GM21515 (cell line): ENCODE data around the gene CGNL1.

ENCODE experiments used
- ATAC-seq: cut with Tn5 transposase; IDR thresholded peaks from one replicate; pipeline ENCODE4 v1.9.1; 2021; ENCODE audit not compliant: unreplicated experiment

The CGNL1 gene

DNA sequence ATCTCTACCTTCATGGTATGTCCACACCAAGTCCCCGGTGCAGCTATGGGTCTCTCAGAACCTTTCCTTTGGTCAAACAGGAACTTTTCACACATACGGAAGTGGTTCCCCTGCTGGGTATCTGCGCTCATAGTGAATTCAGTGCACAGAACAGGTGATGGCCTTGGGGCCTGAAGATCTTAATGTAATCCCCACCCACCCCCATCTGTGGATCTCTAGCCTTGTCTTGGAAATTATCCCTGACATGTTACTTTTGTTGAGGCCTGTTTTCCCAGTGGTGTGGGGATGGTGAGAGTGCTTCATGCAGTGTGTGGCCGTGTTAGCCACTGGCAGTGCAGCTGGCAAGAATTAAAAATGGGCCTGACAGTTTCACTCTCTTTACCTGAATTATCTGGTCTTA is 143.5 kb downstream of the CGNL1 start:
- no peak for ATAC-seq

DNA sequence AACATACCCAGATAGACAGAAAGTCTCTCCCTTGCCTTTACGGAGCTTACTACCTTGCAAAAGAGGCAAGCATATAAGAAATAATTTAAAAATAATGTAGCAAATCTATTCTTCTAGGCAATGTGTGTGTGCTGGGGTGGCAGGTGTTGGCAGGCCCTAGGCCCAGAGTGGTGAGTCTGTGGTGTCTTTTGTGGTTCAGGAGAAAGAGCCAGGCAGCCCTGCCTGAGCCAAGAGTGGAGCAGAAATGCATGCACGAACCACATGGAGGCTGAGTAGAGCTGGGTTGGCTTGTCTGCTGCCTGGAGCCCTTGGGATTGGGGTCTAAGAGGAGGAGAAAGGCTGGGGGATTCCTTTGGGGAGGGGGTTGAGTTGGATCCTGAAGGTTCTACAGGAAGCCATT is 145.2 kb downstream of the CGNL1 start:
- no peak for ATAC-seq

DNA sequence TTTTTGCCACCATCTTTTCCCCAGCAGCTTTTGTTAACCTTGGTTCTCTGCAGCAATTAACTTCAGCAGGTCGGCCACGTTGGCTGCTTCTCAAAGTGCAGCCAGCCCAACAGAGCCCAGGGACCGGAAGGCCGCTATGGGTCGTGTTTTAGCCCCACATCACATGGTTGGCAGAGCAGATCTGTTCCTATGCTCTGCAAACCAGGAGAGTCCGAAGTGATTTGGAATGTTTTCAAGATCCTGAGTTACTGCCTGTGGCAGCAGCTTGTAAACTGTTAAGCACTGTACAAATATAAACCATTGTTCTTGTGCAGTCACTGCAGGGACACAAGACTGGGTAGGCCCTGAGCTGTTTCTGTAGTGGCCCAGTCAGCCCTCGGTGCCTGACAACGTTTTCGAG is 145.8 kb downstream of the CGNL1 start:
- no peak for ATAC-seq

DNA sequence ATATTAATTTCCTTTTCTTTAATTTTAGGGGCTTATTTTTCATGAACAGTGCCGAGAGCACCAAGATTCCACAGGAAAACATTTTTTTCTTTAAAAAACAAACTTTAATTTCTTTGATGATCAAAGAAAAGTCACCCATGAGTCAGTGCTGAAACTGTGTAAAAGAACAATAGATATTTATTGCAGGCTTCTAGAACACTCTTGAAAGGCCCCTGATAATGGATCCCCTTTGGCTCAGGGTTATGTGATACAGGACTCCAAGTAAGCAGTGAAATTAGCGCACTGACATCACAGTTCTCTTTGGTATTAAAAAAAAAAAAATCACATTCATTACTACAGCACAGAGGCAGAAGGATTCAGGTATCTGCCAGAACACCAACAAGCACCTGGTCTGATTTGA is 149.3 kb downstream of the CGNL1 start:
- no peak for ATAC-seq

DNA sequence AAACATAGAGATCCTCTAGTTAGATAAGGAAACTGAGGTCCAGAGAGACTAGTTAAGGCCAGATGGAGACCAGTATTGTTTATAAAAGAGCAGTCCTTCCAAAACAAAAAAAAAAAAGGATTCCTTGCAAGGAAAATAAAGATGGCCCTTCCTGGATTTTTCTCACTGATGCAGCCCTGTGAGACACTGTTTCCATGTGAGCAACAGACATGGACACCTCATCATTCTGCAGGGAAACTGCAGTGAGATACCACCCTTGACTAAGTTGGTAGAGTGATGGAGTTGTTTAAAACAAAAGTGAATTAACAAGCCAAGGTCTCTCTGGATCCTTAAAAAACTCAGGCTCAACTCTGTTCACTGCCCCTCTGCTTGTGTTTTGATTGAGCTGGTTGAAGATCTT is 149.8 kb downstream of the CGNL1 start:
- no peak for ATAC-seq

DNA sequence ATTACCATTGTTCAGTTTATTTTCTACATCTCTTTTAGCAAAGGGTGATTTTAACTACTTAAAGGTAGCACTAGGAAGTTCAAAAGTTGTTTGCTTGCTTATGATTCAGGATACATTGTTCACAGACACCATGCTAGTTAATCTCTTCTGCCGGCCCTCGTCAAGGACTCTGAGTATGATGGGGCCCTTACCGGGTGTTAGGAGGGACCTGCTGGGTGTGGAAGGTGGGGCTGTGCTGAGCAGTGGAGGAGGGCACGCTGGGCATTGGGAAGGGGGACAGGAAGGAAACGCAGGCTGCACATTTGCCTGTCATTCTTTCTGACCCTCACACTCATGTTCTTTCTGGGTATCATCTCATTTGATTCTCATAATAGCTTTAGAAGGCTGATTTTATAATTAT is 150.3 kb downstream of the CGNL1 start:
- no peak for ATAC-seq

DNA sequence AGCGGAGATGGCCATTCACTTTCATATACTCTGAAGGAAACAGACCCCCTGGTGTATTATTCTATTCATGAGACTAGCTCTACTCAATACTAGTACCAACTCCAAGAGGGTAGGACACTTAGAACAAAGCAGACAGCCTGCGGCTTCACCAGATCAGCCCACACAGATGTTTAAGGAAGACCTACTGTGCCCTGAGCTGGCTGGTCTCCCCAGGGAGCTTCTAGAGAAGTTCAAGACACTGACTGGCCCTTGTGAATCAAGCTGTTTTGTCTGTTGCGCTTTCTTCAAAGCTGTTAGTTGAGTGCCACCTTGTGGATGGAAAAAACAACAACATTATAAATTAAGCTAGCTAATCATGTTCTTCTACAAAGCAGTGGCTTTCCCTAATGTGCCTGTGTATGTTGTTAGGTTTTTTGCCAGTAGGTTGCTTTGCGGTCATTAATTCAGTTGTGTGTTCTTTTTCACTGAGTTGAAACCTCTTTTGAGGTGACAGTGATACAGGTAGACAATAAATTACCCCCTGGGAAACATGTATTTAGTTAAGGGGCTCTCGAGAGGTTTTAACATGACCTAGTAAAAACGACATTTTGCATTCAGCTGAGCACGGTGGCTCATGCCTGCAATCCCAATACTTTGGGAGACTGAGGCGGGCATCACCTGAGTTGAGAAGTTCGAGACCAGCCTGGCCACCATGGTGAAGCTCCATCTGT is 151.2 kb downstream of the CGNL1 start:
- peak; percentile 52 for ATAC-seq

DNA sequence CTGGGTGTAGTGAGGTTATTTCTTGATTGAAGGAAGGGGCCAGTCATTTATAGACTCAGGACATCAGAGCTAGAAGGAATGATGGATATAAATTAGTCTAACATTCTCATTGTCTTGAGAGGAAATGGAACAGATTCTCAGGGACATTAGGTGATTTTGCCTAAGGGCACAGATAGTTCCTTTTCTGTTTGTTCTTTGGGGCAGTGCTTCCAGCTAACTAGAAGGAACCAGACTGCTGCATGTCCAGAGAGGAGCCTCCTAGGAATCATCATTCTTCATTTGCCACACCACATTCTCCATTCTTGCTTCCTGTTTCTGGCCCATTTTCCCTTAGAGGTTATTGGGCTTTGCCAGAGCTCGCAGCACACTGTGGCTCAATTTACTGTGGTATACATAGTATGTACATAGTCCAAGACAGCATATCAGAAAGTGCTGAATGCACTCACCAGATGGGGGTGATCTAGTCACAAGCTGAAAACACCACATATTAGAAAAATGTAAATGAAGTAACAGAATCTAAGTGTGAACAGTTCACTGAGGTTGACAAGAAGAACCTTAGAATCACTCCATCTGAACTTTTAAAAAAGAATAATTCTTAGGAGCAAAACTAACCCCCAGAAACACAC is 152.7 kb downstream of the CGNL1 start:
- ATAC-seq = no peak

DNA sequence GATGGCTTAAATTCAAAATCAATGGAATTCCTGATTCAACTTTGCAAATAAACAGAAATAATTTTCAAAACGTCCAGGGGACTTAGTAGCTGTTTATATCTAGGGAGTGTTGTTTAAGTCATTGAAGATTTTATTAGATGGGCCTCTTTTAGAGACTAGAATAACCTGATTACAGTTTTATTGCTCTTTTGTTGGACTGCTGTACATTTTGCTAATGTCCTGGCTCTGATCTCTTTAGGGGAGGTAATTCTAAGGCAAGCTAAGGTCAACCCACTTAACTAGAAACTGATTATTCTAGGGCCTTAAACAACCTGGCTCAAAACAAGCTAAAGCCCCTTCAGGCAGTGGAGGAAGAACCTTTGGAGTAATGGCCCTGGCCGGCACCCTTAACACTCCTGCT is 153.4 kb downstream of the CGNL1 start:
- ATAC-seq = no peak

DNA sequence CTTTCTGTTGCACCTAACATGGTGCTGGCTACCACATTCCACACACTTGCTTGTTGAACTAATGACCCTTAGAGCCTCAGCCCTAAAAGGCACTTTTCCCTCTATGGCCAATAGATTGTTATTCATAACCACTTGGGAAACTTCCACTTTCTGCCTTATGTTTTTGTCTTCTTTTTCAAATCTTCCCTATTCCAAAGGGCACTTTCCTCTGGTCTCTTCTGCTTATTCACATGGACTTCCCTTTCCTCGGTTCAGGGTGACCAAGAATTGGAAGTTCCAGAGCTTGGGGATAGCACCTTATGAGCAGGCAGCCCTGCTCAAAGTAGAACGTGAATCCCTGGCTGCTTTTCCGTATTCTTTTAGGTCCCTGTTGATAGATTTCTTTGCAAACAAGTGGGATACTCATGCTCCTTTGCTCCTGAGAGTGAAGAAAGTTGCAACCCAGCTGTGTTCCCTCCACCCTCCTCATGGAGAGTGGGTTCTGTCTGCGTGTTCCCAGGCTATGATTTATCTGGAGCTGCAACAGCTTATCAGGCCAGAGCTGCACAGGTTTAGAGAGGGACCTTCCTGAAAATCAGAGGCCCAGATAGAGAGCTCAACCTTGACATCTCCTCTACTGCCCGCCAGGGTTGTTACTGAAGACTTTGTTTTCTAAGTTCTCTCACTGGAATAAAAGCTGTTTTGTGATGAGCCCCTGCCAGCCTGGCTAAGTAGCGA is 156.6 kb downstream of the CGNL1 start:
- no peak for ATAC-seq

DNA sequence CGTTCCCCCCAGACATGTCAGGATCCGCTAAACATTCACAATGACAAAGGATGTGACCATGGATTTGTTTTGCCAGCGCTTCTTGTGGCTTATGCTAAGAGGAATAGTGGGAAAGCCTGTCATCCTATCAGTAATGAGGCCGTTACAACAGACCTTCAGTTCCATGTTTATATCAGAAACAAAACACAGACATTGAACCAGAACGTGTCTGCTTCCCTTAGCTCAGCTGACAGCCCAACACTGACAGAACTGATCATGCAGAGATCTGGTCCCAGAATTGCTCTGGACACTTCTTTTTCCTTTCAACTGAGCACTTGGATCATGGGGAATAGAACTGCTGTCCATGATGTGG is 157.1 kb downstream of the CGNL1 start:
- ATAC-seq = no peak

DNA sequence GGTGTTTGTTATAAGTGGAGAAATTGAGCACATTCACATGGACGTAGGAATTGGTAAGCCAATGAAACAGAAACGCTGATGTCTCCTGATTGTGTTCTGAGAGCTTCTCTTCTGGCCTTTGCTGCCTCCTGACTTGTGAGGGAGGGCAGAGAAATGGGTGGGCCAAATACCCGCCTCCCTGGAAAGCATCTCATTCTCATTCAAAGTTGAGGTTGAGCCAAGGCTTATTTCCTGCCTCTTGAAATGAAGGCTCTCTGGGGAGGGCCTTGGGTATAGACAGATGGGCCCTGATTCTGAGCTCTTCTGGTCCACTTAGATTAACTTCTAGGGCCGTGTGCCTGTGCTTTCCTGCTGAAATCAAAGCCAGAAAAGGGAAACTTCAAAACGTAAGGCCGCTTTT is 158.0 kb downstream of the CGNL1 start:
- ATAC-seq = no peak

DNA sequence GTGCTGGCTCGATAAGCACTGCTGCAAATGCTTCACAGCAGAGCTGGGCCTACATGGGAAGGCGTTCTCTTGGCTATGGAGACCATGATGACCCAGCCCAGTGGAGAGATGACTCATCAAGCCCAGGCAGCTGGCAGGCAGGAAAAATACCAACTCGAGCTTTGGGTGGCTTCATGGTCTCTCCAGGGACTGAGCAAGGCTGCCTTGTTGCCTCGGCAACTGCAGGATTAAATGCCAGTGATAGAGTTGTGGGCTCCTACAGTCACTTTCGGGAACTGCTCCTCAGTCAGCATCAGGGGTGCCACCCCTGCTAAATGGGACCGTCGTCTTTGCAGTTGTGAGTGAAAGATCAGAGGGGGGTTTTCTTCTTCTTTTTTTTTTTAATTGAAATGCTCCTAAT is 160.8 kb downstream of the CGNL1 start:
- ATAC-seq = no peak

DNA sequence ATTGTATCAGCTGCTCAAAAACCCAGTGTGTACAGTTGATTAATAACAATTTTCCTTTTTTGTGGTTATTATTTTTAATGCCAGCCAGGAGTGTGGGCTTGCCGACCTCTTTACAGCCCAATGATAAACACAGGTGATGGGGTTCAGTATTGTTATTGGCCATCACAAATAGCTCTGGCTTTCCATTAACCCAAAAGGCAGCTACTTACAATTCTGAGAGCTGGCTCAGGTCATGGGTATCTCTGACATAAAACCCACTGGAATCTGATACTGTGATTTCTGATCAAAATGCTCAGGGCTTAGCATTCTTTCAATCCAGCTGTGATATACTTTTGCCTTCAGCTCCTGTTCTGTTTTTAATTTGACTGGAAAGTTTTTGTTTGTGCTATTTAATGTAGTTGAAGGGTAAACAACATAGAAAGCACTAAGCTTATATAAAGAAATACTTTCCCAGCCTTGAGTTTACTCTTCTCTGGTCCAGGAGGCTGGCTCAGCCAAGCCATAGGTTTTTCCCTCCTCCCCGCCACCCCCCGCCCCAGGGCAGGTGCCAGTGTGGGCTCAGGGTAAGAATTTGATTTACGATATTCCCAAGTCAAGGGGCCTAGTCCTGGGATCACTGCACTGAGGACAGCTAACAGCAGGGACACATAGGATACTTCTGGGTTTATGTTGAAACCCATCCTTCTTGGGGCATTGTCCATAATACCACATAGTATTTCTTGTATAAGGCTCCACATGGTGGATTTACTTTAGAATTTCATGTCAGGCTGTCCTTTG is 161.4 kb downstream of the CGNL1 start:
- ATAC-seq = no peak

DNA sequence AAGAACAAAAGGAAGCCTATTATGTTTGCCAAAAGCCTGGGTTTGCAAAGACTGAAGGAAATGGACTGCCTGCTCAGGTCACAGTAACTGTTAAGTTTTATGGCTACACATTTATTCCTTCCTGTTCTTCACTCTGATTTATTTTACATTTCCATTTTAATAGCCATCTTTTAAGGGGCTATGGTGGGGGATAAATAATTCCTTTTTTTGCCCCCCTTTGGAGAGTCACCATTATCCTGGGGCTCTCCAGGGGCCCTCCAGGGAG is 161.9 kb downstream of the CGNL1 start:
- ATAC-seq = no peak

DNA sequence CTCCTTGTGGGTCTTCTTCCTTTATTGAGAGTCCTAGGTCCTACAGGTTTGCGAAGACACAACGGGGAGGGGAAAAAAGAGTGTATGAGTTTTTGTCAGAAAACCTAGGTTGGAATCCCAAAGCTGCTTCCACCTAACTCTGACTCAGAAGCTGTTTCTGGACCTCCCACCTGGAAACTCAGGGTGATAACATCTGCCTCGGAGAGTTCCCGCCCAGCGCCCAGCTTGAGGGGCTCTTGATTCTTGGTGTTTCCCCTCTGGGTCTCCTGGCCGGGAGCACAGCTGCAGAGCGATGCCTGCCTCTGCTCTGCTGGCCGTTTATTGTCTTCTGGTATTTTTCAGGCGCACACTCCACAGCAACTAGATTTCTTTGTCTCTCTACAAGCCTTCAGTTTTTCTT is 162.5 kb downstream of the CGNL1 start:
- no peak for ATAC-seq

DNA sequence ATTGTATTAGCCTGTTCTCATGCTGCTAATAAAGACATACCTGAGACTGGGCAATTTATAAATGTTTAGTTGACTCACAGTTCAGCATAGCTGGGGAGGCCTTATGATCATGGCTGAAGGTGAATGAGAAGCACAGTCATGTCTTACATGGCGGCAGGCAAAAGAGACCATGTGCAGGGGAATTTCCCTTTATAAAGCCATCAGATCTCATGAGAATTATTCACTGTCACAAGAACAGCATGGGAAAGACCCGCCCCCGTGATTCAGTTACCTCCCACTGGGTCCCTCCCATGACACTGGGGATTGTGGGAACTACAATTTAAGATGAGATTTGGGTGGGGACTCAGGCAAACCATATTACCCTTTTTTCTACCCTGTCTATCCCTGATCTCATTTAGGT is 163.9 kb downstream of the CGNL1 start:
- ATAC-seq = no peak

DNA sequence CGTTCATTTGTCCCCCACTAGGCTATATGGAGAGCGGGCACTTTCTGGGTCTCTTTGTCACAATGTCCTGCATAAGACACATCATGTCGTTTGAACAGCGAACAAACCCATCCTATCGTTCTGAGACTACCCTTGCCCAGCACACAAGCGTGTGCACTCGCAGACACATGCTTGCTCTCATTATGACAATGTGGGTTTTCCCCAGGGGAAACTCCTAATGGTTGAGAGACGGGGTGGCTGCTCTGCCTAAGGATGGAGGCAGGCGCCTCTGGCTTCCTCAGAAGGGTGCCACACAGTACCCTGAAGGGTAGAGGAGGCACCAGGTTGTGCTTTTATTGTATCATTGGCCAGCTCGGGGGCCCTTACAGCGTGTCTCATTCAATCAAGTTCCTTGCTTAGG is 164.4 kb downstream of the CGNL1 start:
- peak; percentile 72 for ATAC-seq

DNA sequence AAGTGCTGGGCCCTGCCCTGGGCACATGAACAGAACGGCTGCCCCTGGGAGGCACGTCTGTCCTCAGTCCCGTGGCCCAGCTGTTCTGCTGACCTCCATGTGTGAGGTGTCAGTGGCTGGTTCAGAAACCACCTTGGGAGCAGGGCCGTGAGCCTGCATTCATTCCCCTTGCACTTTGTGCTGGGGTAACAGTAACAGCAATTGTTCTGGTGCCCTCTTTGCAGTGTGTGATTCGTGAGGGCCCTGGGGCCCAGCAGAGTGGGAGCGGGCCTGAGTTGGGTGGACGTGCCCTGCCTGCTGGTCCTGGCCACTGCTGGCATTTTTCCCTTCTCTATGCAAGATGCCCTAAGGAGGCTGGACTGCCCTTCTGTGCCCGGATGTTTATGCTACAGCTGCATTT is 165.0 kb downstream of the CGNL1 start:
- ATAC-seq = no peak

DNA sequence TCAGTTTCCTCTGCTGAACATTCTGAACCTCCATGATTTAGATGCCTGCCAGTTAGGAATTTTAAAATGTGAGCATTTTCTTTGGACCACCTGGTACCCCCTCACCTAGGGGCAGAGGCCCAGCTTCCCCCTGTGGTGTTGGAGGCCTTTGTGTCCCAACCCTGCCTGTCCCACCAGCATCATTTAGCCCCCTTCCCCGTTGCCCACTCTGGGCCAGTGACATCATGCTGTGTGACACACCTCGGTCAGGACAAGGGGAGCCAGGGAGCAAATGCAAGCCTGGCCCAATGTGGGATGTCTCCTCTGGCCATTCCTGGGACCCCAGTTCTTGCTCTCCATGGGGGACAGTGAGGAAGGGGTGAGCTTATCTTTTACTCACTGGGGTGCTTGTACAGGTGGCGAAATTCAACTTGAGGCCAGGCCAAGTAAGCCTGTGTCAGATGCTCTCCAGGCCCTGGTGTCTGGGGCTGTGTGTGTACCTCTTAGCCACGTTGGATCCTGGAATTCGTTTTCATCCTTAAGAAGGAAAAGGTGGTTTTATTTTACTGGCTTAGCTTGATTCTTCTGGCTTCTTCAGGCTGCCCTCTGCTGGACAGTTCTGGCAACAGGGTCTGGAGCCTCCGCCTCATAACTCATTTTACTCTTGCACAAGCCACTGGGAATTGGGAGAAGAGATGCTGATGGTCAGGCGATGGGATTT is 165.7 kb downstream of the CGNL1 start:
- ATAC-seq = no peak

DNA sequence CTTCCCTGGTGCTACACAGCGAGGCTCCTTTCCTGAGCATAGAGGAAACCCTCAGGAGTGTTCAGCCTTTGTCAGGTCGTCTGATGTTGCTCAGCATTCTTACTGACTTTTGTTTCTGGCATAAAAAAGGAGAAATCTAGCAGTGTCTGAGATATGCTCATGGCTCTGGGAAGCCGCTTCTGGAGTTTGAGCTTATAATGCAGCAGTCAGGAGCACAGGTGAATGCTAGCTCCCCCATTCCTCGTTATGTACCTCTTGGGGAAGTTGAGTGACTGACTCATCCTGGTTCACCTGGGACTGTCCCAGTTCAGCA is 166.2 kb downstream of the CGNL1 start:
- no peak for ATAC-seq
